Sigmoid colon (tissue), 4 donors: ENCODE data around the gene KSR1.

Experiments used
- CTCF ChIP-seq, 4 experiments: fragments of 450-650 bp in 3 of 4; fragments of 200-600 bp in 1 of 4; IDR thresholded peaks; one replicate each; pipeline ENCODE4 v1.5.1; 2016 to 2019; ENCODE audit warnings: antibody characterized with exemption in 4 of 4, mild to moderate bottlenecking in 3 of 4, moderate library complexity in 2 of 4
- POLR2AphosphoS5 ChIP-seq, 4 donors: sonication (generic); formaldehyde crosslinking; IDR thresholded peaks; one replicate each; pipeline ENCODE4 v1.6.1; 2017; ENCODE audit warnings: antibody characterized with exemption in 4 of 4

GRCh38 chr17:27518048-27518447, 61.8 kb downstream of the KSR1 start:
- TF ChIP-seq CTCF (IDR thresholded peaks at IDR 0.05): no peak
- TF ChIP-seq POLR2AphosphoS5 (IDR thresholded peaks at IDR 0.05): no peak
